ENCODE data around the gene FBXW11. TPM values are rescaled to one million over a fixed set of nuclear protein-coding genes. Genes with fewer than 3 reads are reported as not detected.

Gene FBXW11
- total and polyA plus RNA-seq, 2 donors (not counting 1 experiment from before 2014, with no cell fraction given) = 19.7 to 62.4 TPM

- POLR2A ChIA-PET = interaction anchor here (1.1 kb wide), 1 partner anchor 10 kb away, joined by 3 read pairs; the partner anchor contains the start of gene FBXW11
- Mint-ChIP-seq H3K27me3 (no peaks in the 10 kb centered on the region), H3K9me3 (ENCODE audit: insufficient read depth) (peaks cover 2% of the 10 kb centered on the region), H3K4me3 (no peak overlapping the region), H3K4me1 (peaks cover 81% of the 10 kb centered on the region), H3K27ac (no peak overlapping the region)
- Histone ChIP-seq H3K9me3 (ENCODE audit: control extremely low read depth in 1 of 3, control insufficient read depth in 2 of 3, insufficient read depth in 1 of 3, low read length in 2 of 3) (no peaks in the 10 kb centered on the region), H3K36me3 (replicated peaks in 1 of 2; ENCODE audit: control extremely low read depth in 1 of 2, control insufficient read depth in 1 of 2, extremely low read depth in 1 of 2, insufficient read depth in 2 of 2, low read length in 1 of 2) (peaks cover 3 to 25% of the 10 kb centered on the region in 2 experiments), H2AFZ (ENCODE audit: insufficient read depth, low read depth, low read length, poor library complexity, severe bottlenecking) (no peak overlapping the region), H3K4me1 (ENCODE audit: control insufficient read depth in 2 of 2, insufficient read depth in 2 of 2, low read length in 2 of 2) (peaks cover 77 to 91% of the 10 kb centered on the region in 2 donors), H3K79me2 (ENCODE audit: control insufficient read depth, insufficient read depth, low read length) (peaks cover 99% of the 10 kb centered on the region), H3K9ac (ENCODE audit: low read length) (no peak overlapping the region), H3K4me3 (ENCODE audit: control extremely low read depth in 1 of 5, extremely low read depth in 1 of 5, insufficient read depth in 1 of 5, low read depth in 2 of 5, low read length in 4 of 5) (no peak overlapping the region), H4K20me1 (ENCODE audit: control insufficient read depth, insufficient read depth, low read length, poor library complexity, severe bottlenecking) (peaks cover 27% of the 10 kb centered on the region), H3K4me2 (replicated peaks; ENCODE audit: low read depth, low read length, poor library complexity, severe bottlenecking) (no peak overlapping the region), H3K27me3 (replicated peaks in 1 of 4; ENCODE audit: control extremely low read depth in 1 of 4, control insufficient read depth in 3 of 4, insufficient read depth in 4 of 4, low read length in 3 of 4) (no peaks in the 10 kb centered on the region), H3K27ac (ENCODE audit: low read length in 2 of 2) (no peak overlapping the region)
- ATAC-seq (ENCODE audit: low read depth) = no peak
- WGBS (ENCODE audit: insufficient coverage) = 100% methylated on average over 1 of the region's 3 CpGs
- intact Hi-C loops (cut with micrococcal nuclease) = no loop called here
- TF ChIP-seq CTCF (IDR thresholded peaks at IDR 0.05) = no peak
- no peak for TF ChIP-seq EZH2 (IDR thresholded peaks at IDR 0.05; ENCODE audit: borderline replicate concordance, insufficient read depth, low read depth, low read length, poor library complexity, severe bottlenecking)
- CTCF ChIA-PET = interaction anchor here (0.9 to 1.6 kb wide), 3 partner anchors 10 to 86 kb away, joined by 3 to 6 read pairs (median 5); partner anchors contain the start of gene FBXW11
- DNase-seq = no peak
These were observed 9.4 kb downstream of the FBXW11 start for GRCh38 chr5:171997011-171997410.

GRCh38 chr5:171992813-171993212 is 13.6 kb downstream of the FBXW11 start:
- H3K4me1 Mint-ChIP-seq = peaks cover 72% of the 10 kb centered on the region
- Histone ChIP-seq H4K20me1 (ENCODE audit: control insufficient read depth, insufficient read depth, low read length, poor library complexity, severe bottlenecking) (peaks cover 21% of the 10 kb centered on the region), H3K4me2 (replicated peaks; ENCODE audit: low read depth, low read length, poor library complexity, severe bottlenecking) (peak overlapping the region; percentile 39), H3K9ac (ENCODE audit: low read length) (no peak overlapping the region), H3K9me3 (ENCODE audit: control extremely low read depth in 1 of 3, control insufficient read depth in 2 of 3, insufficient read depth in 1 of 3, low read length in 2 of 3) (no peaks in the 10 kb centered on the region), H3K27ac (ENCODE audit: low read length in 2 of 2) (peak overlapping the region in 1 of 2 donors; percentile 72), H2AFZ (ENCODE audit: insufficient read depth, low read depth, low read length, poor library complexity, severe bottlenecking) (no peak overlapping the region), H3K79me2 (ENCODE audit: control insufficient read depth, insufficient read depth, low read length) (peaks cover 99% of the 10 kb centered on the region), H3K4me3 (ENCODE audit: control extremely low read depth in 1 of 5, extremely low read depth in 1 of 5, insufficient read depth in 1 of 5, low read depth in 2 of 5, low read length in 4 of 5) (no peak overlapping the region), H3K4me1 (ENCODE audit: control insufficient read depth in 2 of 2, insufficient read depth in 2 of 2, low read length in 2 of 2) (peaks cover 57 to 66% of the 10 kb centered on the region in 2 donors), H3K36me3 (replicated peaks in 1 of 2; ENCODE audit: control extremely low read depth in 1 of 2, control insufficient read depth in 1 of 2, extremely low read depth in 1 of 2, insufficient read depth in 2 of 2, low read length in 1 of 2) (peaks cover 4 to 31% of the 10 kb centered on the region in 2 experiments), H3K27me3 (replicated peaks in 1 of 4; ENCODE audit: control extremely low read depth in 1 of 4, control insufficient read depth in 3 of 4, insufficient read depth in 4 of 4, low read length in 3 of 4) (no peaks in the 10 kb centered on the region)
- H3K4me3 Mint-ChIP-seq = peak overlapping the region; percentile 40
- intact Hi-C loops (cut with micrococcal nuclease) = no loop called here
- no CpG with 5 or more reads among the region's 2 CpGs for WGBS (ENCODE audit: insufficient coverage)
- H3K9me3 Mint-ChIP-seq (ENCODE audit: insufficient read depth) = no peaks in the 10 kb centered on the region
- POLR2A ChIA-PET = interaction anchor here (0.7 kb wide), 1 partner anchor 991 kb away, joined by 3 read pairs; the partner anchor contains the start of gene ATP6V0E1
- ATAC-seq (ENCODE audit: low read depth) (no peak), DNase-seq (no peak)
- no peak for TF ChIP-seq EZH2 (IDR thresholded peaks at IDR 0.05; ENCODE audit: borderline replicate concordance, insufficient read depth, low read depth, low read length, poor library complexity, severe bottlenecking)
- TF ChIP-seq CTCF (IDR thresholded peaks at IDR 0.05) = no peak
- CTCF ChIA-PET = interaction anchor here (0.6 to 1.2 kb wide), 3 partner anchors 14 to 81 kb away, joined by 3 to 4 read pairs (median 4); partner anchors contain the start of gene FBXW11
- no peaks in the 10 kb centered on the region for H3K27me3 Mint-ChIP-seq
- peak overlapping the region; percentile 6 for H3K27ac Mint-ChIP-seq
